Uterus (tissue), 2 donors: ENCODE measurements around the gene PTPRG.

ENCODE experiments used
- CTCF ChIP-seq, 4 experiments: fragments of 200-600 bp in 2 of 4; fragments of 450-650 bp in 2 of 4; sonication (generic) in 2 of 4; IDR thresholded peaks; one replicate each; pipeline ENCODE4 v1.5.1; 2016 to 2019; ENCODE audit warnings: antibody characterized with exemption in 4 of 4, mild to moderate bottlenecking in 2 of 4, moderate library complexity in 1 of 4
- POLR2A ChIP-seq, 2 donors: fragments of 450-650 bp; IDR thresholded peaks; one replicate each; pipeline ENCODE4 v1.6.1; 2016; ENCODE audit warnings: antibody characterized with exemption in 2 of 2, mild to moderate bottlenecking in 1 of 2, moderate library complexity in 1 of 2

GRCh38 chr3:61610316-61610715 is 48.9 kb downstream of the PTPRG start:
- TF ChIP-seq CTCF (IDR thresholded peaks at IDR 0.05) (no peak), POLR2A (IDR thresholded peaks at IDR 0.05) (no peak)
